K562 (cell line): ENCODE measurements around the gene CDK11B. TPM values are rescaled to one million over a fixed set of nuclear protein-coding genes. Genes with fewer than 3 reads are reported as not detected.

Experiments used
- CTBP1 ChIP-seq: fragments of 450-650 bp; IDR thresholded peaks from 2 replicates; pipeline ENCODE4 v1.6.1; 2016; ENCODE audit warnings: borderline replicate concordance
- FOXJ2 ChIP-seq: fragments of 200-800 bp; sonication (Bioruptor generic); IDR thresholded peaks from 2 replicates; pipeline ENCODE4 v1.6.1; 2016; ENCODE audit warnings: missing genetic modification characterization, missing compliant biosample characterization
- MCM7 ChIP-seq, 2 experiments: fragments of 450-650 bp; IDR thresholded peaks; 2 replicates each; pipeline ENCODE4 v1.6.1; 2016 to 2018
- MEF2A ChIP-seq: IDR thresholded peaks from 2 replicates; pipeline ENCODE4 v1.6.1; 2011; ENCODE audit warnings: low read depth, mild to moderate bottlenecking, low read length, moderate library complexity; ENCODE audit not compliant: control insufficient read depth
- RAD51 ChIP-seq: fragments of 450-650 bp; IDR thresholded peaks from 2 replicates; pipeline ENCODE4 v1.7.1; 2016; ENCODE audit warnings: low read depth, mild to moderate bottlenecking, borderline replicate concordance
- RBM15 ChIP-seq: fragments of 200-400 bp; formaldehyde crosslinking; IDR thresholded peaks from 2 replicates; pipeline ENCODE4 v1.6.1; 2018; ENCODE audit warnings: mild to moderate bottlenecking, low read length, moderate library complexity; ENCODE audit not compliant: insufficient read depth
- SIN3B ChIP-seq: fragments of 450-650 bp; IDR thresholded peaks from 2 replicates; pipeline ENCODE4 v1.6.1; 2017; ENCODE audit warnings: low read depth, mild to moderate bottlenecking, moderate library complexity
- SIRT6 ChIP-seq: IDR thresholded peaks from one replicate; pipeline ENCODE4 v1.6.1; 2012; ENCODE audit warnings: low read depth, mild to moderate bottlenecking, control low read depth, inconsistent platforms, low read length, moderate library complexity
- SOX6 ChIP-seq: fragments of 450-650 bp; IDR thresholded peaks from 2 replicates; pipeline ENCODE4 v1.6.1; 2014; ENCODE audit warnings: mild to moderate bottlenecking
- SRF ChIP-seq, 2 experiments: fragments of 250-450, 450-650 bp in 1 of 2; sonication (Bioruptor Pico) in 1 of 2; sonication (generic) in 1 of 2; formaldehyde crosslinking; IDR thresholded peaks; 2 replicates each; pipeline versions ENCODE4 v1.5.0 to v1.5.1; 2020 to 2022; ENCODE audit warnings: mild to moderate bottlenecking in 1 of 2, missing genetic modification reagents in 1 of 2
- STAT5A ChIP-seq: IDR thresholded peaks from 2 replicates; pipeline ENCODE4 v1.6.1; 2012; ENCODE audit warnings: low read length, inconsistent platforms, borderline replicate concordance
- TEAD4 ChIP-seq, 2 experiments: sonication (generic) in 1 of 2; formaldehyde crosslinking in 1 of 2; IDR thresholded peaks; 2 replicates each; pipeline versions ENCODE4 v1.6.1 to v1.8.0; 2012 to 2022; ENCODE audit warnings: borderline replicate concordance in 1 of 2, inconsistent platforms in 1 of 2, low read length in 1 of 2, mild to moderate bottlenecking in 1 of 2, missing genetic modification reagents in 1 of 2
- TOE1 ChIP-seq, 2 experiments: fragments of 450-650 bp in 1 of 2; sonication (generic) in 1 of 2; formaldehyde crosslinking in 1 of 2; IDR thresholded peaks; 2 replicates each; pipeline versions ENCODE4 v1.7.1 to v1.8.0; 2016 to 2022; ENCODE audit warnings: borderline replicate concordance in 2 of 2, mild to moderate bottlenecking in 2 of 2, antibody characterized with exemption in 1 of 2, inconsistent platforms in 1 of 2, low read depth in 1 of 2, missing genetic modification reagents in 1 of 2, moderate library complexity in 1 of 2
- ZFPM2 ChIP-seq: fragments of 250-450 bp; sonication (Bioruptor Pico); IDR thresholded peaks from 2 replicates; pipeline ENCODE4 v1.5.1; 2022; ENCODE audit warnings: mild to moderate bottlenecking
- ZNF780A ChIP-seq: fragments of 250-450 bp; sonication (Bioruptor Pico); IDR thresholded peaks from 2 replicates; pipeline ENCODE4 v1.5.0; 2021; ENCODE audit warnings: mild to moderate bottlenecking
- polyA plus RNA-seq, 8 experiments: library from polyadenylated mRNA; depleted of rRNA in 4 of 8; stranded (reverse) in 5 of 8; unstranded in 3 of 8; fragments of >200 nt; fragmentation: Nextera tagmentation in 2 of 8; fragmentation: Illumina TruSeq in 1 of 8; extraction: Ambion mirVana in 2 of 8; extraction: Trizol in 1 of 8; gene quantifications; 2 replicates each; pipeline versions ENCODE4 v1.2.1 to v1.2.3, GENCODE V29; 2011 to 2014; ENCODE audit warnings: inconsistent platforms in 1 of 8, missing spikeins in 1 of 8
- total RNA-seq, 7 experiments: library from RNA; depleted of rRNA in 6 of 7; stranded (reverse); fragments of >200 nt in 6 of 7; fragmentation: Illumina TruSeq in 2 of 7; extraction: Trizol in 2 of 7; gene quantifications; 2 replicates each; pipeline versions ENCODE4 v1.2.1 to v1.2.3, GENCODE V29; 2011 to 2021; ENCODE audit warnings: low replicate concordance in 1 of 7
- TF ChIP-seq, protein P1 (sequence below): fragments of 250-450 bp; sonication (Bioruptor Pico); IDR thresholded peaks from 2 replicates; pipeline ENCODE4 v1.5.1; 2021; ENCODE audit warnings: mild to moderate bottlenecking
- TF ChIP-seq, protein P2 (sequence below): fragments of 450-650 bp; formaldehyde crosslinking; IDR thresholded peaks from 2 replicates; pipeline ENCODE4 v1.4.0; 2022; ENCODE audit warnings: missing genetic modification characterization
- TF ChIP-seq, protein P3 (sequence below): fragments of 450-650 bp; IDR thresholded peaks from one replicate; pipeline ENCODE4 v1.6.1; 2018; ENCODE audit warnings: mild to moderate bottlenecking, moderate library complexity; ENCODE audit not compliant: partially characterized antibody
- TF ChIP-seq, protein P4 (sequence below): fragments of 150-350 bp; conservative IDR thresholded peaks from 2 replicates; pipeline ENCODE4 v1.6.1; 2014; ENCODE audit warnings: low read length

The CDK11B gene
- total and polyA plus RNA-seq, 9 of the 15 experiments (the other 6 are each of a cell fraction or from before 2014, with no cell fraction given) = 2.8 to 52.2 (median 19.5) TPM

DNA sequence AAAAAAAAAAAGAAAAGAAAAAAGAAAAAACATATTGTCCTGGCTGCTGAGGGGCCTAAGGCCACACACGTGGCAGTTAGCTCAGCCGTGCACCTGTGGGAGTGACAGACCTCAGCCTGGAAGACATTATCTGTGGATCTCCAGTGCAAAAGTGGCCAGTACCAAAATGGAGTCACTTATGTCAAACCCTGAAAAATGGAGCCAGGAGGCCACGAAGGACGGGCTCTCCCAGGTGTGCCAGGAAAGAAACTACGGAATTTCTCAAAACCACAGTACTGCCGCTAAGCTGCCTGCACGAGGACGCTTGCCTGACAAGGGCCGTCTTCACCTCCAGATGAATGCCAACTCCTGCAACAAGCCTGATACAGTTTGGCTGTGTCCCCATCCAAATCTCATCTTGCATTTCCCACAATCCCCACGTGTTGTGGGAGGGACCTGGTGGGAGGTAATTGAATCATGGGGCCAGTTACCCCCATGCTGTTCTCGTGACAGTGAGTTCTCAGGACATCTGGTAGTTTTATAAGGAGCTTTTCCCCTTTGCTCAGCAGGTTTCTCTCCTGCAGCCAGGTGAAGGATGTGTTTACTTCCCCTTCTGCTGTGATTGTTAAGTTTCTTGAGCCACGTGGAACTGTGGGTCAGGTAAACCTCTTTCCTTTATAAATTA is 48.9 kb downstream of the CDK11B start (continued):
- TF ChIP-seq FOXJ2 (tag) = no peak
- TF ChIP-seq, protein P1, sequence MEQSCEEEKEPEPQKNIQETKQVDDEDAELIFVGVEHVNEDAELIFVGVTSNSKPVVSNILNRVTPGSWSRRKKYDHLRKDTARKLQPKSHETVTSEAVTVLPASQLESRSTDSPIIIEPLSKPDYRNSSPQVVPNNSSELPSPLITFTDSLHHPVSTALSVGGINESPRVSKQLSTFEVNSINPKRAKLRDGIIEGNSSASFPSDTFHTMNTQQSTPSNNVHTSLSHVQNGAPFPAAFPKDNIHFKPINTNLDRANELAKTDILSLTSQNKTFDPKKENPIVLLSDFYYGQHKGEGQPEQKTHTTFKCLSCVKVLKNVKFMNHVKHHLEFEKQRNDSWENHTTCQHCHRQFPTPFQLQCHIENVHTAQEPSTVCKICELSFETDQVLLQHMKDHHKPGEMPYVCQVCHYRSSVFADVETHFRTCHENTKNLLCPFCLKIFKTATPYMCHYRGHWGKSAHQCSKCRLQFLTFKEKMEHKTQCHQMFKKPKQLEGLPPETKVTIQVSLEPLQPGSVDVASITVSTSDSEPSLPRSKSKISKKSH (CRISPR knock-in tag) = no peak; the same call in 1 of the 2 replicates
- no peak for TF ChIP-seq RBM15
- TF ChIP-seq MCM7 (IDR thresholded peaks at IDR 0.05) = no peak
- TF ChIP-seq, protein P2, sequence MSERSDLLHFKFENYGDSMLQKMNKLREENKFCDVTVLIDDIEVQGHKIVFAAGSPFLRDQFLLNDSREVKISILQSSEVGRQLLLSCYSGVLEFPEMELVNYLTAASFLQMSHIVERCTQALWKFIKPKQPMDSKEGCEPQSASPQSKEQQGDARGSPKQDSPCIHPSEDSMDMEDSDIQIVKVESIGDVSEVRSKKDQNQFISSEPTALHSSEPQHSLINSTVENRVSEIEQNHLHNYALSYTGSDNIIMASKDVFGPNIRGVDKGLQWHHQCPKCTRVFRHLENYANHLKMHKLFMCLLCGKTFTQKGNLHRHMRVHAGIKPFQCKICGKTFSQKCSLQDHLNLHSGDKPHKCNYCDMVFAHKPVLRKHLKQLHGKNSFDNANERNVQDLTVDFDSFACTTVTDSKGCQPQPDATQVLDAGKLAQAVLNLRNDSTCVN (CRISPR knock-in tag) = peak; percentile 75; the same call in 1 of the 2 replicates
- TF ChIP-seq SRF (CRISPR knock-in tag; IDR thresholded peaks at IDR 0.05) = peak in 1 of 2 experiments; percentile 69; a peak in 1 of 4 replicates
- no peak for TF ChIP-seq TOE1 (IDR thresholded peaks at IDR 0.05; ENCODE audit: borderline replicate concordance)
- TF ChIP-seq TOE1 (CRISPR knock-in tag; IDR thresholded peaks at IDR 0.05; ENCODE audit: borderline replicate concordance, low read depth) = no peak
- no peak for TF ChIP-seq ZNF780A (CRISPR knock-in tag)
- TF ChIP-seq SIRT6 = no peak
- TF ChIP-seq, protein P3, sequence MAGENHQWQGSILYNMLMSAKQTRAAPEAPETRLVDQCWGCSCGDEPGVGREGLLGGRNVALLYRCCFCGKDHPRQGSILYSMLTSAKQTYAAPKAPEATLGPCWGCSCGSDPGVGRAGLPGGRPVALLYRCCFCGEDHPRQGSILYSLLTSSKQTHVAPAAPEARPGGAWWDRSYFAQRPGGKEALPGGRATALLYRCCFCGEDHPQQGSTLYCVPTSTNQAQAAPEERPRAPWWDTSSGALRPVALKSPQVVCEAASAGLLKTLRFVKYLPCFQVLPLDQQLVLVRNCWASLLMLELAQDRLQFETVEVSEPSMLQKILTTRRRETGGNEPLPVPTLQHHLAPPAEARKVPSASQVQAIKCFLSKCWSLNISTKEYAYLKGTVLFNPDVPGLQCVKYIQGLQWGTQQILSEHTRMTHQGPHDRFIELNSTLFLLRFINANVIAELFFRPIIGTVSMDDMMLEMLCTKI = no peak
- TF ChIP-seq CTBP1 = no peak
- TF ChIP-seq SIN3B = no peak
- TF ChIP-seq STAT5A = no peak
- TF ChIP-seq ZFPM2 (CRISPR knock-in tag) = no peak
- TF ChIP-seq MEF2A = no peak
- TF ChIP-seq, protein P4, sequence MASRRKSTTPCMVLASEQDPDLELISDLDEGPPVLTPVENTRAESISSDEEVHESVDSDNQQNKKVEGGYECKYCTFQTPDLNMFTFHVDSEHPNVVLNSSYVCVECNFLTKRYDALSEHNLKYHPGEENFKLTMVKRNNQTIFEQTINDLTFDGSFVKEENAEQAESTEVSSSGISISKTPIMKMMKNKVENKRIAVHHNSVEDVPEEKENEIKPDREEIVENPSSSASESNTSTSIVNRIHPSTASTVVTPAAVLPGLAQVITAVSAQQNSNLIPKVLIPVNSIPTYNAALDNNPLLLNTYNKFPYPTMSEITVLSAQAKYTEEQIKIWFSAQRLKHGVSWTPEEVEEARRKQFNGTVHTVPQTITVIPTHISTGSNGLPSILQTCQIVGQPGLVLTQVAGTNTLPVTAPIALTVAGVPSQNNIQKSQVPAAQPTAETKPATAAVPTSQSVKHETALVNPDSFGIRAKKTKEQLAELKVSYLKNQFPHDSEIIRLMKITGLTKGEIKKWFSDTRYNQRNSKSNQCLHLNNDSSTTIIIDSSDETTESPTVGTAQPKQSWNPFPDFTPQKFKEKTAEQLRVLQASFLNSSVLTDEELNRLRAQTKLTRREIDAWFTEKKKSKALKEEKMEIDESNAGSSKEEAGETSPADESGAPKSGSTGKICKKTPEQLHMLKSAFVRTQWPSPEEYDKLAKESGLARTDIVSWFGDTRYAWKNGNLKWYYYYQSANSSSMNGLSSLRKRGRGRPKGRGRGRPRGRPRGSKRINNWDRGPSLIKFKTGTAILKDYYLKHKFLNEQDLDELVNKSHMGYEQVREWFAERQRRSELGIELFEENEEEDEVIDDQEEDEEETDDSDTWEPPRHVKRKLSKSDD = no peak
- no peak for TF ChIP-seq SOX6
- TF ChIP-seq RAD51 = no peak
- no peak for TF ChIP-seq TEAD4 (IDR thresholded peaks at IDR 0.05; ENCODE audit: low read length)
- no peak for TF ChIP-seq TEAD4 (CRISPR knock-in tag; IDR thresholded peaks at IDR 0.05; ENCODE audit: borderline replicate concordance)
